ENCODE results near the gene CCDC12. TPM values are rescaled to one million over a fixed set of nuclear protein-coding genes. Genes with fewer than 3 reads are reported as not detected.
"Not testable (repeated sequence)": the region's sequence is repeated elsewhere in the genome, so short reads cannot be mapped to it uniquely, and the experiment has no call there.

Gene CCDC12
- total RNA-seq, 1 donor from 2014 or later = 64.3 TPM

GRCh38 chr3:46968783-46969428 is 7.6 kb downstream of the CCDC12 start:
- Mint-ChIP-seq H3K27me3 (no peaks in the 10 kb centered on the region), H3K36me3 (ENCODE audit: insufficient read depth) (no peaks in the 10 kb centered on the region), H3K4me1 (ENCODE audit: low read depth) (peaks cover 60% of the 10 kb centered on the region), H3K4me3 (ENCODE audit: low read depth) (no peak overlapping the region), H3K9me3 (ENCODE audit: low read depth) (no peaks in the 10 kb centered on the region), H3K27ac (peak overlapping the region; percentile 37)
- TF ChIP-seq, protein P1, sequence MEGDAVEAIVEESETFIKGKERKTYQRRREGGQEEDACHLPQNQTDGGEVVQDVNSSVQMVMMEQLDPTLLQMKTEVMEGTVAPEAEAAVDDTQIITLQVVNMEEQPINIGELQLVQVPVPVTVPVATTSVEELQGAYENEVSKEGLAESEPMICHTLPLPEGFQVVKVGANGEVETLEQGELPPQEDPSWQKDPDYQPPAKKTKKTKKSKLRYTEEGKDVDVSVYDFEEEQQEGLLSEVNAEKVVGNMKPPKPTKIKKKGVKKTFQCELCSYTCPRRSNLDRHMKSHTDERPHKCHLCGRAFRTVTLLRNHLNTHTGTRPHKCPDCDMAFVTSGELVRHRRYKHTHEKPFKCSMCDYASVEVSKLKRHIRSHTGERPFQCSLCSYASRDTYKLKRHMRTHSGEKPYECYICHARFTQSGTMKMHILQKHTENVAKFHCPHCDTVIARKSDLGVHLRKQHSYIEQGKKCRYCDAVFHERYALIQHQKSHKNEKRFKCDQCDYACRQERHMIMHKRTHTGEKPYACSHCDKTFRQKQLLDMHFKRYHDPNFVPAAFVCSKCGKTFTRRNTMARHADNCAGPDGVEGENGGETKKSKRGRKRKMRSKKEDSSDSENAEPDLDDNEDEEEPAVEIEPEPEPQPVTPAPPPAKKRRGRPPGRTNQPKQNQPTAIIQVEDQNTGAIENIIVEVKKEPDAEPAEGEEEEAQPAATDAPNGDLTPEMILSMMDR (IDR thresholded peaks at IDR 0.05; ENCODE audit: unreplicated experiment) = no peak
- no peak for DNase-seq (ENCODE audit: low spot score, unreplicated experiment)

DNA sequence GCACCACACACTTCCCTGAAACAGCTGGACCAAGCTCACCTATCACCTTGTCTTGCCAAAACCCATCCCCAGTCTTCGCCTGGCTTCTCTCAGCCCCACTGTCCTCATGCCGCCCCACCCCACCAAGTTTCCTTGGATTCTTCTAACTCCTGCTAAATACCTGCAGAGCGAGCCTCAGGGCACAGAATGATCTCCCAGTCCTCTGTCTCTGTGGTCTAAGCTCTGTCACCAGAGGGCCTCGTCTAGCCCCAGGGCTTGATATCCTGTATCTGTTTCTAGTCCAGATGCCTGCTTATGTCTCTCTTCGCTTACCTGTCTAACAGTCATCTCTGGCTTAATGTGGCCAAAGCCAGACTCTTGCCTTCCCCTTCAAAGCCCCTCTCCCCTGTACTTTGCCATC is 9.7 kb downstream of the CCDC12 start:
- DNase-seq (ENCODE audit: low spot score, unreplicated experiment) = no peak
- peaks cover 10% of the 10 kb centered on the region for H3K36me3 Mint-ChIP-seq (ENCODE audit: insufficient read depth)
- no peaks in the 10 kb centered on the region for H3K27me3 Mint-ChIP-seq
- peaks cover 5% of the 10 kb centered on the region for H3K9me3 Mint-ChIP-seq (ENCODE audit: low read depth)
- TF ChIP-seq, protein P1 (IDR thresholded peaks at IDR 0.05; ENCODE audit: unreplicated experiment) = no peak
- H3K4me3 Mint-ChIP-seq (ENCODE audit: low read depth) = no peak overlapping the region
- peaks cover 60% of the 10 kb centered on the region for H3K4me1 Mint-ChIP-seq (ENCODE audit: low read depth)
- H3K27ac Mint-ChIP-seq = peak overlapping the region; percentile 94

GRCh38 chr3:46965151-46965550 is 11.4 kb downstream of the CCDC12 start:
- Mint-ChIP-seq H3K36me3 (ENCODE audit: insufficient read depth) (peaks cover 12% of the 10 kb centered on the region), H3K4me1 (ENCODE audit: low read depth) (peaks cover 59% of the 10 kb centered on the region), H3K4me3 (ENCODE audit: low read depth) (no peak overlapping the region), H3K9me3 (ENCODE audit: low read depth) (peaks cover 5% of the 10 kb centered on the region), H3K27ac (peak overlapping the region; percentile 94), H3K27me3 (no peaks in the 10 kb centered on the region)
- TF ChIP-seq, protein P1 (IDR thresholded peaks at IDR 0.05; ENCODE audit: unreplicated experiment) = no peak
- no peak for DNase-seq (ENCODE audit: low spot score, unreplicated experiment)

- peaks cover 62% of the 10 kb centered on the region for H3K4me1 Mint-ChIP-seq (ENCODE audit: low read depth)
- peak overlapping the region; percentile 78 for H3K27ac Mint-ChIP-seq
- peaks cover 12% of the 10 kb centered on the region for H3K36me3 Mint-ChIP-seq (ENCODE audit: insufficient read depth)
- not testable (repeated sequence) for H3K9me3 Mint-ChIP-seq (ENCODE audit: low read depth); H3K4me3 Mint-ChIP-seq (ENCODE audit: low read depth); DNase-seq (ENCODE audit: low spot score, unreplicated experiment); H3K27me3 Mint-ChIP-seq
Measured at GRCh38 chr3:46964038-46964590, 12.4 kb downstream of the CCDC12 start.

DNA sequence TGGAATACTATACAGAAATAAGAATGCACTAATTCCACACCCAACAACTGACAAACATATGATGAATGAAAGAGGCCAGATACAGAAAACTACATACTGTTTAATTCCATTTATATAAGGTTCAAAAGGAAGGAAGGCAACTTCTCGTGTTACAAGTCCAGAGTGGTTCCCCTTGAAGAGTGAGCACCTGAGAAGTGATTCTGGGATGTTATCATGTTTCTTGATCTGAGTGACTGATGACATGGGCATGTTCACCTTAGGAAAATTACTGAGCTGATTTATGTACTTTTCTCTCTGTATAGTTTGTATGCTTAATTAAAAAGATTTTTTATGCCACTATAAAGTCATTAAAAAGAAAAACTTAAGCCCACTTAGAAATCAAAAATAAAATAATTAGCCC is 13.6 kb downstream of the CCDC12 start:
- peaks cover 5% of the 10 kb centered on the region for H3K9me3 Mint-ChIP-seq (ENCODE audit: low read depth)
- no peak overlapping the region for H3K4me3 Mint-ChIP-seq (ENCODE audit: low read depth)
- peaks cover 12% of the 10 kb centered on the region for H3K36me3 Mint-ChIP-seq (ENCODE audit: insufficient read depth)
- TF ChIP-seq, protein P1 (IDR thresholded peaks at IDR 0.05; ENCODE audit: unreplicated experiment) = no peak
- H3K4me1 Mint-ChIP-seq (ENCODE audit: low read depth) = peaks cover 70% of the 10 kb centered on the region
- H3K27me3 Mint-ChIP-seq = no peaks in the 10 kb centered on the region
- no peak for DNase-seq (ENCODE audit: low spot score, unreplicated experiment)
- H3K27ac Mint-ChIP-seq = peak overlapping the region; percentile 88

- H3K4me3 Mint-ChIP-seq (ENCODE audit: low read depth) = no peak overlapping the region
- TF ChIP-seq, protein P1 (IDR thresholded peaks at IDR 0.05; ENCODE audit: unreplicated experiment) = no peak
- H3K9me3 Mint-ChIP-seq (ENCODE audit: low read depth) = peaks cover 5% of the 10 kb centered on the region
- H3K27me3 Mint-ChIP-seq = no peaks in the 10 kb centered on the region
- H3K4me1 Mint-ChIP-seq (ENCODE audit: low read depth) = peaks cover 72% of the 10 kb centered on the region
- peaks cover 12% of the 10 kb centered on the region for H3K36me3 Mint-ChIP-seq (ENCODE audit: insufficient read depth)
- DNase-seq (ENCODE audit: low spot score, unreplicated experiment) = no peak
- peak overlapping the region; percentile 88 for H3K27ac Mint-ChIP-seq
Measured at GRCh38 chr3:46962427-46962826, 14.1 kb downstream of the CCDC12 start.

All from progenitor cell of endocrine pancreas (in vitro differentiated cells).